Adipose tissue (tissue), 3 donors: Measurements from ENCODE around the gene ATG9B. TPM values are rescaled to one million over a fixed set of nuclear protein-coding genes. Genes with fewer than 3 reads are reported as not detected.

ENCODE experiments used
- H3K27ac ChIP-seq: one replicate; pipeline ENCODE4 v1.5.1; 2013; ENCODE audit warnings: low read depth, low read length
- WGBS, 3 donors: extraction: QIAGEN DNeasy Blood & Tissue Kit; methylation state at CpG; one replicate each; pipeline ENCODE4 v1.1.7; 2013; 5-methylcytosine and 5-hydroxymethylcytosine counted together
- polyA plus RNA-seq, 3 donors: library from polyadenylated mRNA; stranded (reverse); fragments of 200-250 nt; gene quantifications; one replicate each; pipeline ENCODE4 v1.2.3, GENCODE V29; 2013
- donor health status: healthy with polysubstance abuse.
- donor health status: Bipolar disorder and iron deficiency.
- donor health status: healthy.

Gene ATG9B
- polyA plus RNA-seq, 3 donors = 0.11 to 2.1 (median 0.37) TPM

DNA sequence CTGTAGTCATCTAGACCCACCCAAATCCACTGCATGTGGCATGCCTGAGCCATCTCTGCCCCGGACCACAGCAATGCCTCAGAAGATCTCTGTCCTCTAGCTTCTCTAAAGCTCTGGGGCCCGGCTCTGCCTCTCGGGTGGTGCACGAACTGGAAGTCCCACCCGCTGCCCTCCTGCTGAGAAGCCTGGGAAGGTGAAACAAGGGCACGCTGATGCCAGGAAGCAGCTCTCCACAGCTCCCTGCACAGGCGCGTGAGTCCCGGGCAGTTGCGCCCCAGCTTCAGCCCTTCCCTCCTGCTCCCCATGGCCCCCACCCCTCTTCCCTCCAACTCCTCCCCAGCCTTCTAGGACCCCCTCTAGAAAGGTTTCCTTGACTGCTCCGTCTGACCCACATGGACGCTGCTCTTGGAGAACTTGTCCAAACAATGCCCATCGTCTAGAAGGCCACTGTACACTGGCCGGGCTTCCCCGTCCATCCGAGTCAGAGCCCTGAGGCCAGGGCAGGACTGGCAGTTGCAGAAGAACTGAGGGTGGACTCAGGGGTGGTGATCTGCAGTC lies 58.9 kb downstream of the ATG9B start:
- no peak overlapping the region for H3K27ac ChIP-seq
- 73 to 80% (median 77%) methylated on average over 16 of the region's 16 CpGs for WGBS, 3 donors

Other genes with a start within 250 kb of the ATG9B start
- 10 to 100 TPM in 2 of 3 donors, 1 to 10 TPM in 1; 9.1 to 56.5 (median 43.7) TPM for gene TMEM176B, start 224.1 kb downstream of the ATG9B start, polyA plus RNA-seq
- 10 to 100 TPM in 2 of 3 donors, 1 to 10 TPM in 1; 5.8 to 60.4 (median 36.7) TPM for gene TMEM176A, start 223.7 kb downstream of the ATG9B start, polyA plus RNA-seq
- under 1 TPM in 2 of 3 donors, not detected in 1; 0.07 to 0.15 TPM for gene AOC1, start 172.0 kb downstream of the ATG9B start, polyA plus RNA-seq
- 1 to 10 TPM in 1 of 3 donors, under 1 TPM in 2; 0.19 to 3.4 (median 0.22) TPM for gene KCNH2, start 46.2 kb downstream of the ATG9B start, polyA plus RNA-seq
- gene NOS3, start 33.5 kb downstream of the ATG9B start, polyA plus RNA-seq = 10 to 100 TPM in 2 of 3 donors, 1 to 10 TPM in 1; 4.1 to 36.9 (median 23.3) TPM
- 10 to 100 TPM; 11.2 to 24.0 (median 14.6) TPM for gene ABCB8, start 4.0 kb upstream of the ATG9B start, polyA plus RNA-seq
- 1 to 10 TPM; 1.3 to 7.6 (median 2.8) TPM for gene ASIC3, start 24.0 kb upstream of the ATG9B start, polyA plus RNA-seq
- gene CDK5, start 33.4 kb upstream of the ATG9B start, polyA plus RNA-seq = 1 to 10 TPM; 5.9 to 9.1 (median 7.8) TPM
- gene SLC4A2, start 35.1 kb upstream of the ATG9B start, polyA plus RNA-seq = 10 to 100 TPM; 63.7 to 73.3 (median 64.8) TPM
- 100 to 1,000 TPM in 1 of 3 donors, 10 to 100 TPM in 2; 53.0 to 104 (median 91.8) TPM for gene FASTK, start 56.3 kb upstream of the ATG9B start, polyA plus RNA-seq
- 10 to 100 TPM; 33.3 to 56.8 (median 44.0) TPM for gene TMUB1, start 59.0 kb upstream of the ATG9B start, polyA plus RNA-seq
- gene AGAP3, start 62.0 kb upstream of the ATG9B start, polyA plus RNA-seq = 10 to 100 TPM; 35.9 to 67.0 (median 51.9) TPM
- not detected for gene GBX1, start 143.2 kb upstream of the ATG9B start, polyA plus RNA-seq
- gene ASB10, start 162.8 kb upstream of the ATG9B start, polyA plus RNA-seq = not detected
- gene H2BK1, start 186.0 kb upstream of the ATG9B start, polyA plus RNA-seq = not detected
- gene ABCF2, start 202.7 kb upstream of the ATG9B start, polyA plus RNA-seq = 10 to 100 TPM; 11.3 to 32.4 (median 20.1) TPM
- gene CHPF2, start 208.0 kb upstream of the ATG9B start, polyA plus RNA-seq = 10 to 100 TPM in 2 of 3 donors, 1 to 10 TPM in 1; 9.9 to 19.1 (median 10.9) TPM
- gene SMARCD3, start 224.2 kb upstream of the ATG9B start, polyA plus RNA-seq = 10 to 100 TPM; 10.8 to 44.8 (median 32.2) TPM